Body of pancreas (tissue), 4 donors: Measurements from ENCODE around the gene CCDC33. TPM values are rescaled to one million over a fixed set of nuclear protein-coding genes. Genes with fewer than 3 reads are reported as not detected.

Source experiments
- ATAC-seq: fragments of 150-250 bp; one replicate; pipeline ENCODE4 v1.9.1; 2016
- DNase-seq, 4 donors: peaks; one replicate each; pipeline ENCODE4 v3.0.0-alpha.2; 2019
- H3K27ac ChIP-seq, 4 donors: fragments of 200-600 bp; sonication (generic); 1 replicate in 3 of 4; 2 replicates in 1 of 4; pipeline versions ENCODE4 v1.5.1 to v1.6.1; 2016 to 2019; ENCODE audit warnings: mild to moderate bottlenecking in 1 of 4, mixed read lengths in 1 of 4, moderate library complexity in 1 of 4
- H3K27me3 ChIP-seq, 2 donors: fragments of 200-600 bp; sonication (generic); one replicate each; pipeline ENCODE4 v1.6.0; 2016; ENCODE audit warnings: mild to moderate bottlenecking in 1 of 2
- H3K36me3 ChIP-seq, 2 donors: fragments of 200-600 bp; sonication (generic); replicated peaks in 1 of 2; 2 replicates each; pipeline ENCODE4 v1.5.1; 2016; ENCODE audit warnings: low read depth in 2 of 2; ENCODE audit not compliant: insufficient read depth in 1 of 2
- H3K4me1 ChIP-seq: fragments of 200-600 bp; sonication (generic); one replicate; pipeline ENCODE4 v1.6.0; 2016
- H3K4me3 ChIP-seq, 2 donors: fragments of 200-600 bp; sonication (generic); 1 replicate in 1 of 2; 2 replicates in 1 of 2; pipeline ENCODE4 v1.5.1; 2016 to 2019
- H3K9me3 ChIP-seq, 3 donors: fragments of 200-600 bp; sonication (generic); 1 replicate in 2 of 3; 2 replicates in 1 of 3; pipeline ENCODE4 v1.5.1; 2016
- POLR2A ChIP-seq, 3 donors: fragments of 450-650 bp; IDR thresholded peaks; one replicate each; pipeline ENCODE4 v1.6.1; 2016; ENCODE audit warnings: antibody characterized with exemption in 3 of 3, mild to moderate bottlenecking in 2 of 3
- whole genome bisulfite sequencing, 2 donors: methylation state at CpG; one replicate each; pipeline ENCODE4 v1.1.5; 2017; 5-methylcytosine and 5-hydroxymethylcytosine counted together
- intact Hi-C: fragments of 100-400 bp; cut with DNase I; formaldehyde crosslinking; loops from one replicate; pipeline ENCODE4 v1.15.1; 2023
- total RNA-seq, 2 donors: library from RNA; depleted of rRNA; stranded (reverse); fragments of >200 nt; gene quantifications; one replicate each; pipeline ENCODE4 v1.1.0, GENCODE V29; 2016
- TF ChIP-seq, protein P1 (sequence below), 7 experiments: fragments of 450-650 bp in 4 of 7; fragments of 200-600 bp in 3 of 7; sonication (generic) in 3 of 7; IDR thresholded peaks; one replicate each; pipeline ENCODE4 v1.5.1; 2016 to 2019; ENCODE audit warnings: antibody characterized with exemption in 7 of 7

Gene CCDC33
- total RNA-seq, 2 donors from 2014 or later = not detected

DNA sequence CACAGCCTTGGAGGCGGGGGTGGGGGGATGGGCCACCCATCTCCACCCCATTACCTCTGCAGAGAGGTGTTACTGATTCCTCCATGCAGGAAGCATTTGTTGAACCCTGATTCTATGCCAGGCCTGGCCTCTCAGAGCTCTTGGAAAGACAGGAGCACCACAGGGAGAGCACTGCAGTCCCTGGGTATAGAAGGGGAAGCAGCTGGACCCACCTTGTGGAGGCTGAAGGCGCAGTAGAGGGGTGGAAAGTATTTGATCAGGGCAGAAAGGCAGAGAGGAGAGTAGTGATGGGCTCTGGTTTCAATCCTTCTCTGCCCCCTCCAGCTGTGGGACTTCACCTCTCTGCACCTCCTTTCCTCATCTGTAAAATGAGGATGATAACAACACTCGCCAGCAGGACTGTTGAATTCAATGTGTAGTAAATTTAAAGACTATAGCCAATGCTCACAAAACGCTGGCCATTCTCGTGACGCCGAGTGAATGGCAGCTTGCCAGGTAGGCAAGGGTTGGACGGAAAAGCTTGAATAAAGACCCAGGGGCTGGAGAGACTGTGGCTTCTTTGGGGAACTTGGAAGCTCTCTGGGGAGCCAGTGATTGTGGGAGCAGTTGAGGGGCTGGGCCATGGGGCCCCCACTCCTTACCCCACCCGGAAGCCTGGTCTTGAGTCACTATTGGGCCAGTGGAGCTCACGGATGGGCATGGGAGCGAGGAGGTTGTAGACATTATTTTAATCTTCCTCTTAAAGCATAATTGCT is 8.0 kb upstream of the CCDC33 start:
- Histone ChIP-seq H3K27me3 (no peaks in the 10 kb centered on the region), H3K27ac (no peak overlapping the region), H3K9me3 (no peaks in the 10 kb centered on the region), H3K4me1 (peaks cover 8% of the 10 kb centered on the region), H3K36me3 (no peaks in the 10 kb centered on the region), H3K4me3 (no peak overlapping the region)
- no peak for TF ChIP-seq POLR2A (IDR thresholded peaks at IDR 0.05)
- TF ChIP-seq, protein P1, sequence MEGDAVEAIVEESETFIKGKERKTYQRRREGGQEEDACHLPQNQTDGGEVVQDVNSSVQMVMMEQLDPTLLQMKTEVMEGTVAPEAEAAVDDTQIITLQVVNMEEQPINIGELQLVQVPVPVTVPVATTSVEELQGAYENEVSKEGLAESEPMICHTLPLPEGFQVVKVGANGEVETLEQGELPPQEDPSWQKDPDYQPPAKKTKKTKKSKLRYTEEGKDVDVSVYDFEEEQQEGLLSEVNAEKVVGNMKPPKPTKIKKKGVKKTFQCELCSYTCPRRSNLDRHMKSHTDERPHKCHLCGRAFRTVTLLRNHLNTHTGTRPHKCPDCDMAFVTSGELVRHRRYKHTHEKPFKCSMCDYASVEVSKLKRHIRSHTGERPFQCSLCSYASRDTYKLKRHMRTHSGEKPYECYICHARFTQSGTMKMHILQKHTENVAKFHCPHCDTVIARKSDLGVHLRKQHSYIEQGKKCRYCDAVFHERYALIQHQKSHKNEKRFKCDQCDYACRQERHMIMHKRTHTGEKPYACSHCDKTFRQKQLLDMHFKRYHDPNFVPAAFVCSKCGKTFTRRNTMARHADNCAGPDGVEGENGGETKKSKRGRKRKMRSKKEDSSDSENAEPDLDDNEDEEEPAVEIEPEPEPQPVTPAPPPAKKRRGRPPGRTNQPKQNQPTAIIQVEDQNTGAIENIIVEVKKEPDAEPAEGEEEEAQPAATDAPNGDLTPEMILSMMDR (IDR thresholded peaks at IDR 0.05) = no peak
- DNase-seq (no peak), ATAC-seq (no peak)
- WGBS, 2 donors = 50 to 54% methylated on average over 8 to 11 of the region's 11 CpGs
- intact Hi-C loops = no loop called here

GRCh38 chr15:74228723-74229081 is 7.4 kb upstream of the CCDC33 start:
- ATAC-seq (no peak), DNase-seq (no peak)
- no peaks in the 10 kb centered on the region for H3K36me3 ChIP-seq
- 50 to 69% methylated on average over 8 to 17 of the region's 17 CpGs for WGBS, 2 donors
- H3K27me3 ChIP-seq = no peaks in the 10 kb centered on the region
- no peak for TF ChIP-seq POLR2A (IDR thresholded peaks at IDR 0.05)
- TF ChIP-seq, protein P1 (IDR thresholded peaks at IDR 0.05) = no peak
- intact Hi-C loops = no loop called here
- no peaks in the 10 kb centered on the region for H3K9me3 ChIP-seq
- peaks cover 5% of the 10 kb centered on the region for H3K4me1 ChIP-seq
- H3K27ac ChIP-seq = no peak overlapping the region
- H3K4me3 ChIP-seq = no peak overlapping the region

DNA sequence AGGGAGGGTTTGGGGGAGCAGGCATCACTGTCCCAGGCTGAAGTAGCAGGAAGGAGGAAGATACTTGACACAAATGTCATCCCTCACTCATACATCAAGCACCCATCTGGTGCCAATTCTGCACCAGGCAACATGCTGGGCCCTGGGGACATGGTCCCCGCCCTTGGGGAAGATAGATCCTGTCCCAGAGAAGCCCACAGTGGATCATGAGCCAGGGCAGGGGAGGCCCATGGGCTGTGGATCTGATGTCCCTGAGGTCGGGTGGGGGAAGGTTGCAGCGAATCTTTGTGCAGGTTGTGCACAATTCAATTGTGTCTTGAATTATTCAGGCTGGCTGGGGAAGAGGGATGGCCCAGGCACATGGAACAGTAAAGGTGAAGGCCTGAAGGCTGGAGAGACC is 6.4 kb upstream of the CCDC33 start:
- Histone ChIP-seq H3K27ac (no peak overlapping the region), H3K27me3 (no peaks in the 10 kb centered on the region), H3K4me3 (no peak overlapping the region), H3K4me1 (peaks cover 5% of the 10 kb centered on the region), H3K9me3 (no peaks in the 10 kb centered on the region), H3K36me3 (no peaks in the 10 kb centered on the region)
- DNase-seq (no peak), ATAC-seq (no peak)
- 58 to 71% methylated on average over 2 to 3 of the region's 3 CpGs for WGBS, 2 donors
- intact Hi-C loops = no loop called here
- no peak for TF ChIP-seq POLR2A (IDR thresholded peaks at IDR 0.05)
- TF ChIP-seq, protein P1 (IDR thresholded peaks at IDR 0.05) = no peak

GRCh38 chr15:74231475-74231874 is 4.7 kb upstream of the CCDC33 start:
- intact Hi-C loops = no loop called here

More at GRCh38 chr15:74231475-74231874, 4.7 kb upstream of the CCDC33 start:
- Histone ChIP-seq H3K27ac (no peak overlapping the region), H3K36me3 (no peaks in the 10 kb centered on the region), H3K27me3 (no peaks in the 10 kb centered on the region), H3K4me3 (no peak overlapping the region), H3K4me1 (peaks cover 5% of the 10 kb centered on the region), H3K9me3 (no peaks in the 10 kb centered on the region)
- WGBS, 2 donors = 80 to 81% methylated on average over 3 to 10 of the region's 10 CpGs
- TF ChIP-seq POLR2A (IDR thresholded peaks at IDR 0.05) = no peak
- TF ChIP-seq, protein P1 (IDR thresholded peaks at IDR 0.05) = no peak
- no peak for ATAC-seq
- no peak for DNase-seq
